GM18909 (cell line): ENCODE data around the gene CDC14C.

ENCODE experiments used
- ATAC-seq: cut with Tn5 transposase; IDR thresholded peaks from one replicate; pipeline ENCODE4 v1.9.1; 2021; ENCODE audit warnings: mild to moderate bottlenecking; ENCODE audit not compliant: unreplicated experiment, poor library complexity

CDC14C gene

DNA sequence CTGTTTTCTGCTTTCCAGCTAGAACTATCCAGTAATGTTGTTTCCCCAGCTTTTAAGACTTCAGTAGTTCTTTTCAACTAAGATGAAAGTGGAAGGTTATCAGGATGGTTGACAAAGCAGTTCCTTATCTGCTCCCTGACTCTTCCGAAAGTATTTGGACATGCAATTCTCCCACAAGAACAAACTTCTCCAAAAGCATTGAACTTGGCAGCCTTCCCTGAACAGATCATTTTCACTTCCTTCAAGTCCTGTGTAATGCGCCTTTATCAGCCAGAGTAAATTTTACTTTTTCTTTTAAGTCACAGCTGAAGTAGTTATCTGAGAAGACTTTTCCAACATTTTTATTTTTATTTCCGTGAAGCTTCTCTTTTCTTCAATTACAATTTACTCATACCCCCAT, 39.7 kb downstream of the CDC14C start:
- no peak for ATAC-seq

DNA sequence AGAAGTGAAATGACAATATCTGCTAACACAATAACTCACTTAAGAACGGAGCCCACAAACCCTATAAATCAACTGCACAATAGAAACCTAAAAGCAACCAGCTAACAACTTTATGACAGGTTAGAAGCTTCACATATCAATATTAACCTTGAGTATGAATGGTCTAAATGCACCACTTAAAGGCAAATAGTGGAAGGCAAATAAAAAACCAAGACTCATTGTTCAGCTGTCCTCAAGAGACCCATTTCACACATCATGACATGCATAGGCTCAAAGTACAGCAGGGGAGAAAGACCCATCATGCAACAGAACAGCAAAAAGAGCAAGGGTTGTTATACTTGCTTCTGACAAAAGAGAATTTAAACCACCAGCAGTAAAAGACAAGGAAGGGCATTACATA, 46.8 kb downstream of the CDC14C start:
- ATAC-seq = no peak

DNA sequence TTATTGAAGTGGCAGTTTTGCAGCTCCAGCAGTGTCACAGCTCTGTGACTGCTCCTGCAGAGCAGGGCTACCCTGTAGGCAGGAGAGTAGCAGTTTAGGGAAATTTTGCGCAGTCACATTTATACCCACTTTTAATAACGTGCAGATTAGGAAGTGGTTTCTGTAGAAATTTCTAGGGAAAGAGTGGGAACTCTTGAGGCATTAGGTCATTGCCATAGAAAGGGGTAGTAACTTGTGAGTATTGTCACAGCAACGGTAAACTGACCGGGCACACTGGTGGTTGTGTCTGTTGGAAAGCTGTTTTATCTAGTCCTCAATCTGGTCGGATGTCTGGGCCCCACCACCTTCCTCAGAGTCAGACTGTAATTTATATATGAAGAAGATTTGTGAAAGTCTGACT, 51.9 kb downstream of the CDC14C start:
- no peak for ATAC-seq

DNA sequence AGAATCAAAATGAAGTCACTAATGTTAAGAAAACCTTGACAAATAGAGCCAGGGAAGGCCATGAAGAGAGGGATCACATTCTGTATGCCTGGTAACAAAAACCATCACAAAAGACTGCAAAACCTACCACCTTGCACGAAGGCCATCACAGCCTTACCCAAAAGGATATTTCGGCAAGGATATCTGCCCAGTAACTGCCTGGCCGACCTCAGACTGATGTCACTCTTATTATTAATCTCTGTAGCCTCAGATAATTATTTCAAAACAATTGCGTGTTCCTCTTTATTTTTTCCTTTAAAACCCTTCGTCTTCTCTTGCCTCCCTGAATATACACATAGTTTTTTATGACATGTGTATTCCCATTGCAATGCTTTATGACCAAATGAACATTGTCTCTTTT, 52.5 kb downstream of the CDC14C start:
- no peak for ATAC-seq
